GM19324 (cell line): ENCODE data around the gene B4GALT5.
"Not testable (repeated sequence)": the region's sequence is repeated elsewhere in the genome, so short reads cannot be mapped to it uniquely, and the experiment has no call there.

Experiments used
- ATAC-seq: cut with Tn5 transposase; IDR thresholded peaks from one replicate; pipeline ENCODE4 v1.9.1; 2021; ENCODE audit warnings: mild to moderate bottlenecking, moderate library complexity; ENCODE audit not compliant: unreplicated experiment, low FRiP score

Gene B4GALT5

GRCh38 chr20:49614338-49615050 lies 99.2 kb downstream of the B4GALT5 start:
- ATAC-seq, result no peak

- no peak for ATAC-seq
These were observed 101.4 kb downstream of the B4GALT5 start for GRCh38 chr20:49612127-49612738.

GRCh38 chr20:49611539-49612126 lies 102.0 kb downstream of the B4GALT5 start:
- not testable (repeated sequence) for ATAC-seq

GRCh38 chr20:49610691-49611538 lies 102.8 kb downstream of the B4GALT5 start:
- peak; percentile 55 for ATAC-seq

- ATAC-seq, result peak; percentile 54
These were observed 104.7 kb downstream of the B4GALT5 start for GRCh38 chr20:49608752-49609670.

GRCh38 chr20:49607568-49607967 lies 106.1 kb downstream of the B4GALT5 start:
- ATAC-seq, result no peak

GRCh38 chr20:49603209-49603627 lies 110.5 kb downstream of the B4GALT5 start:
- no peak for ATAC-seq

GRCh38 chr20:49602345-49603208 lies 111.1 kb downstream of the B4GALT5 start:
- ATAC-seq, result no peak

GRCh38 chr20:49601153-49601924 lies 112.3 kb downstream of the B4GALT5 start:
- no peak for ATAC-seq

GRCh38 chr20:49599746-49600113 lies 113.9 kb downstream of the B4GALT5 start:
- ATAC-seq, result no peak

- ATAC-seq, result no peak
These were observed 115.8 kb downstream of the B4GALT5 start for GRCh38 chr20:49597825-49598395.

- ATAC-seq, result no peak
These were observed 117.7 kb downstream of the B4GALT5 start for GRCh38 chr20:49595811-49596561.

GRCh38 chr20:49595346-49595745 lies 118.3 kb downstream of the B4GALT5 start:
- ATAC-seq, result no peak

GRCh38 chr20:49594931-49595315 lies 118.8 kb downstream of the B4GALT5 start:
- ATAC-seq, result no peak

- no peak for ATAC-seq
These were observed 119.3 kb downstream of the B4GALT5 start for GRCh38 chr20:49594143-49594930.

GRCh38 chr20:49593466-49594142 lies 120.1 kb downstream of the B4GALT5 start:
- no peak for ATAC-seq
